HUDEP-2 (cell line): ENCODE measurements around the gene MYO5B.

ENCODE experiments used
- DNase-seq, 76 experiments: peaks; one replicate each; lab custom pipeline; 2025; ENCODE audit not compliant: unreplicated experiment in 76 of 76; lab: John Stamatoyannopoulos, UW

MYO5B gene

DNA sequence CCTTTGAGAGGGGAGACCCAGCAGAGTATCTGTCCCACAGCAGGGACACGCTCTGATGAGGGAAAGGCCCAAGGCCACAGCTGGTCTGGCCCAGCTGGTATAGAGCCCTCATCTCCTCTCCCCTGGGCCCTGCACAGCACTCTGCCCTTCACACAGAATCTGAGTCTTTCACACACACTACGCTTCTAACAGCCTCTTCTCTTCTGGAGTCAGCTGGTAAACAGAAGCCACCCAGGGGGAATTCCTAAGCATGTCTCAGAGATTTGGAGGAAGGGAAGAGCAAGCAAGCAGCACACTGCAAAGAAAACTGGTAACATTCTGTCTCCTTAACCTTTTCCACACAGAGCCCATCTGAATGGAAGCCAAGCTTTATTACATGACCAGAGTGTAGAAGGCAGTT, 260.5 kb downstream of the MYO5B start:
- DNase-seq: no peak

GRCh38 chr18:49933530-49934128, 261.3 kb downstream of the MYO5B start:
- no peak for DNase-seq

DNA sequence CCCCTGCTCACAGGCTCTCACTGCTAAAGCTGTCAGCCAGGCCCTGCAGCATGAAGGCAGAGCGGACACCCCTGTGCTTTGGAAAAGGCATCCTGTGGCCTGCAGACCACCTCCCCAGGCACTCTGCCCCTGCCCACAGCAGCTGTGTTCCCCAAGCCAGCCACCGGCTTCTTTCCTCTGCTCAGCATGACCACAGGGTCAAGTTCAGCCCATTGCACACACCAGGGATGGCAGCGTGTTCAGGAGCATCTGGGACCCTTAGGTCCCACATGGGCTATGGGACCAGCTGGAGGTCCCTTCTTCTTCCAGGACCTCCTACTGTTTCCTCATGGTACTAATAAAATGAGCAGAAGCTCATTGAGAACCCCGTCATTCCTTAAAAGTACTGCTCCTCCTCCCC, 263.2 kb downstream of the MYO5B start:
- DNase-seq: no peak

GRCh38 chr18:49931179-49931578, 263.8 kb downstream of the MYO5B start:
- no peak for DNase-seq

DNA sequence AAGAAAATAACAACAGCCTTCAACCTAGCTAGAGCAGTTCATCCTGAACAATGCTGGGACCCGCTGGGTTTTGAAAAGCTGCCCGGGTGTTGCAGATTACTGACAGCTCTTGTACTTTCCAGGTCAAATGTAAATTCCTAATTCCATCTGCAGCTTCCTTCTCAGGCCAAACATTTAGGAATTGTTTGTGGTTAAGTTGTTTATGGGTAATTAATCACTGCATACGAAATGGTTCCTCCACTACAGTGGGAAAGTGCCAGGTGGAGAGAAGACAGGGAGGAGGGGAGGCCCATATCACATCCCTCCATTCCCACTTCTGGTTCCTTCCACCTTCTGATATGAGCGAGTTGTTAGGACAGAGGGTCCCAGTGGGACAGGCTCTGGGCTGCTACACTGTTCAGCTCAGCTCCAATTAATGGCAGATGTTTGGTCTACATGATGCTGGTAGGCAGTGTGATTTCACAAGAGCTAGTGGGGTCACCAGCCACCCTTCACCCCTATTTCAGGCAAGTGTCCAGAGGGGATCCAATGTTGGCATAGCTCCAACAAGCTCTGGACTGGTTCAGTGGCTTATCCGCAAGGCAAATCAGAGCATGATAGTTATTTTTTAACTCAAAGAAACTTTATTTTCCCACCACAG, 268.7 kb downstream of the MYO5B start:
- DNase-seq: no peak

DNA sequence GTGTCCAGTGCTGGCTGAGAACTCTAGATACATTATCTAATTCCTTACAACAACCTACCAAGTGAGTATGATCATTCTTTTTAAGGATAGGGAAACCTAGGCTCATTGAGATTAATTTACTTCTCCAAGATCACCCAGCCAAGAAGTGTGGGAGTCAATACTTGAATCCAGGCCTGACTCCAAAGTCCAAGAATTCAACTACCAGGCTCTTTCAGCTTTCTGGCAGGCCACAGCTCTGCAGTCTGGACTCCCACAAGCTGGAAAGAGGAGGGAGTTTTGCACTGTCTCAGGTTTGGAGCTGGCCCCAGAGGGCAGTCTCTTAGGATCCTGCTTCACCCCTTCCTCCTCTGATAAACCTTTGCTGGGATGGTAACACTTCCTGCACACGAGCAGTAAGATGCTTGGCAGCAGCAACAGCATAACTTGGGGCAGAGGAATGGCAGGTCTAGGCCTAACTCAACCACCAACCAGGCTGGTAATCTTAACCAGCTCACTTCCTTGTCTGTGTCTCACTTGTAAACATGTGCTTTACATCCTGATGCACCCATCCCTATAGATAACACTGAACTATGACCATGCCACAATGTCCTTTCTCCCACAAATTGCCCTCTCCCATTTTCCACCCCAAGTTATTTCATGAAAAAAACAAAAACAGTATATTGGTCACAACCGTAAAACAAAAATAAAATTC, 270.5 kb downstream of the MYO5B start:
- no peak for DNase-seq

DNA sequence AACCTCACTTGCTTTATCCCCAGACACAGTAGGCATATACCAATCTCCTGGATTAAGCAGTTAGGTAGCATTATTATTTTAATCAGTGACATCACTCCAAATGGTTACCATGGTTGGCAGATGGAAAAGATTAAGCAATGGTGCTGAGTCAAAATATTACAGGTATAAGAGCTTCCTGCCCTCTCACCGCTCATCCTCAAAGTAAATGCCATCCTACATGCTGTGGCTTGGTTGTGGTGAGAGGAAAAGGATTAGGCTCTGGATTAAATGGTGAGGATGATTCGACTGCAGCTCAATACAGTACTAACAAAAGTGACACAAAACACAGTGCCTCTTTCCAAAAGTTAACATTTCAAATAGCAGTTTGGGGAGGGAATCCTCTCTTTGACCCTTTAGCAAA, 272.7 kb downstream of the MYO5B start:
- DNase-seq: no peak

DNA sequence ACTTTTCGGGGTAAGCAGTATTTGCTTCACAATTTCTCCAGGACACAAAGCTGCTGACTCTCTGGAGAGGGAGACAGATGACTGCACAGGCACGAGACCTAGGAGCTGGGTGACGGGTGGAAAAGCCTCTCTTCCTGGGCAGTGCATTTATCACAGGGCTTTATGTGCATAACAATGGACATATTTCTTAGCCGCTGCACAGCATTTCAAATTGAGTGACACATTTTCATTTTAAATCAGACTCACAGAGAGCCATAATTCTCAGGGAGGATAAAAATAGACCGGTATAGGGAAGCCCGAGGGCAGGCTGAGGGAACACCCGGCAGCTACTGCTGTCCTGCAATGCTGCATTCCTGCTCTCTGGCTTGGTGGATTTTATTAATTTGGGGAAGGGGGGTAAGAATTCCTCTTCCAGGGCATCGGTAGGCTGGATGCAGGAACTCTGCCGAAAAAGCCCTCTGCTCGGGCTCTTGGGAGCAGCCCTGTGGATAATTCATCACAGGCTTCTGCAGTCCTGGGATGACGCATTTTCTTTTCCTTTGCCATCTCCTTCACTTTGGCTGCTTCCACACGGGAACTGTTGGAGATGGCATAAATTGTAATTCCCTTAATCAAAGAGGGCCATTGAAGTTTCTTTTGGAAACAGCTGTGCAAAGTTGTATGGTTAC, 273.5 kb downstream of the MYO5B start:
- no peak for DNase-seq

DNA sequence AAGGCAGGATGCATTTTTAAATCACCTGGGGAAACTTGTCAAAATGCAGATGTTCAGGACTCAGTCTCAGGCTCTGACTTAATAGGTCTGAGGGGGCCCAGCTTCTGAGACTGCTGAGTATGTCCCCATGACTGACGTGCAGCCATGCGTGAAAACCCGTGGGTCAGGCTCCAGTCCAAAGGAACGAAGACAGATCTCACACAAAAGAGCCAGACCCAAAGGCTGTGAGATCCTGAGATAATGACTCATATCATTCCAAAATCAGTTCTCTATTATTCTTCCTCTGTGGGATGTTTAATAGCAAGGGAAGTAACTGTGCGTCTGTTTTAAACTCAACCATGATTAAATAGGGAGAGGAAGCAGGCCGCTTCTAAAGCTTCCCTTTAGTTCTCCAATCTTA, 274.2 kb downstream of the MYO5B start:
- no peak for DNase-seq

DNA sequence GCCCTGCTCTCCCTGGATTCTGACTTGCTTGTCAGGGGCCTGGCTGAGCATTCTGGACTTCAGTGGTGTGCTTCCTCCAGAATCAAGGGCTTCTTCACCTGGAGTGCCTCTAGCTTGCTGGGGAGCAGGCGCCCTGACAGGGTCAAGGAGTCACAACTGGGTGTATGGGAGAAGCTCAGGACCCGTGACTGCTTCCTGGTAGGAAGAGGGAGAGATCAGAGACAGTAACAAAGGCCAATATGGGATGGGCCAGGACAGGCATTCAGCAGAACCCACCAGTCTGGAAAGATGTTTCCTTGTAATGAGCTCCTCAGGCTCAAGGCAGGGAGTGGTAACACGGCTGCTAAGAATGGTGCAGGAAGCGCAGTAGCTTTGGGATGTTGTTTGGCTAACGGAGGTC, 277.2 kb downstream of the MYO5B start:
- DNase-seq: no peak

DNA sequence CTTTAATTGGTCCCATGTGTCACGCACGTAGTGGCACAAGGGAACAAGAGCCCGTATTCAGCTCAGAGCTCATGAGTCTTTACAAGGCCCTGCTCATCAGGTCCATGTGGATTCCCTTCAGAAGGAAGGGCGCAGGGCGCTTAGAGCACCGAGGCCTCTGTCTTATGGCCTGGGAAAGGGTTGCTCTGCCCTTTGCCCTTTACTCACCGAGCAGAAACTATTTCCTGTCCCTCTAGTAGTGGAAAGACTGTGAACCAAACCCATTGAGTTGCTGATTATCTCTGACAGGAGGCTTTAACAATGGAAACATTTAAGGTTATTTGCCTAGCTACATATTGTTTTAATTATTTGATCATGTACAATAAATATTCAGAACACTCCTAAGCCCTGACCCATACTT, 279.6 kb downstream of the MYO5B start:
- no peak for DNase-seq

DNA sequence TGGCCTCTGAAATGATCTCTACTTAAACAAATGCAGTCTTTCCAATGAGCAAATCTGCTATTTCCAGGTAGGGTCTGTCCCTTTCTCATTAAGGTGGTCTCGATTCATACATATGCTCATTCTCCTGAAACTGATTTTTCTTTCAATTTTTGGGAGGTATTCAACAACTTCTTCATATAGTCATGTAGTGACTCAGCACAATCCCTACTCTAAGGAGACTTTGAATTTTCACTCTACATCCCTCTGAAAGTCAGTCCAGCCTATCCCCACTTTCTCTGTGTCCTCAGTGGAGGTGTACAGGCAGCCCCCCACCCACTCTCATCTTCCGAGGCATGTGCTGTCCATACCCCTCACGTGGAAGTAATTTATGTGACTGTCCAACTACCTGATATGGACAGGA, 281.7 kb downstream of the MYO5B start:
- no peak for DNase-seq

- DNase-seq: no peak
These were observed 283.5 kb downstream of the MYO5B start for GRCh38 chr18:49911427-49911826.

DNA sequence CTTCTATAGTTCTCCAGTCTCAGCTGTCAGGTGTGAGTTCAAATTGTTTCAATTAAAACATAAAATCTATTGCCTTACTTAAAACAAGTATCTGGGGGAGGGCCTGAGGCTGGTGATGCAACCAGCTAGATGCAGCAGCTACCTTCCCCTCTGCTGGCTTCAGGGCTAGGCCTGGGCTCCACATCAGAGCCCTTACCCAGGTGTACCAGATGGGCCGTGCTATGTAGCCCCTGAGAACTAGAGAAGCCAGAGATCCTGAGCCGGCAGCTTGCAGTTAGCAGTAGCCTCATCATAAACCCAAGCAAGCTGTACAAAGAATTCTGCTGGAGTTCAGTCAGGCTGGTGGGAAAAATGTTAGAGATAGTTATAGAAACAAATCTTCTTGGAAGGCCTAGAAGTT, 284.0 kb downstream of the MYO5B start:
- no peak for DNase-seq

DNA sequence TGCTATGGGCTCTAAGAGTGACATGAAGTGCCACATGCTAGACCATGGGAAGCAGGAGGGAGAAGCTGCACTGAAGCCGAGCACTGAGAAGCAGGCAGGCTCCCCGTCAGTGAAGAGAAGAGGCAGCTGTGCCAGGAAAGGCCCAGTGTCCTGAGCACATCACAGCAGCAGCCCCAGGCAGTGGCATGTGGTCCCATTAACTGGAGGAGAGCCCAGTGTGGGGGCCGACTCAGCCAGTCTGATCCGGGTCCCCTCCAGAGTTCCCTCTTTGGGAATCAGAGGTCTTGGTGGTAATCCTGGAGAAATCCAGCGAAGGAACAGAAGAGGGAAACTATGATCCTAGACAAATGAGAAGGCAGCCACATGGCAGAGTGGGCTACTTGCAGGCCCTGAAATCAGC, 284.9 kb downstream of the MYO5B start:
- no peak for DNase-seq

GRCh38 chr18:49907346-49907929, 287.5 kb downstream of the MYO5B start:
- DNase-seq: no peak

GRCh38 chr18:49905771-49906170, 289.2 kb downstream of the MYO5B start:
- DNase-seq: no peak

DNA sequence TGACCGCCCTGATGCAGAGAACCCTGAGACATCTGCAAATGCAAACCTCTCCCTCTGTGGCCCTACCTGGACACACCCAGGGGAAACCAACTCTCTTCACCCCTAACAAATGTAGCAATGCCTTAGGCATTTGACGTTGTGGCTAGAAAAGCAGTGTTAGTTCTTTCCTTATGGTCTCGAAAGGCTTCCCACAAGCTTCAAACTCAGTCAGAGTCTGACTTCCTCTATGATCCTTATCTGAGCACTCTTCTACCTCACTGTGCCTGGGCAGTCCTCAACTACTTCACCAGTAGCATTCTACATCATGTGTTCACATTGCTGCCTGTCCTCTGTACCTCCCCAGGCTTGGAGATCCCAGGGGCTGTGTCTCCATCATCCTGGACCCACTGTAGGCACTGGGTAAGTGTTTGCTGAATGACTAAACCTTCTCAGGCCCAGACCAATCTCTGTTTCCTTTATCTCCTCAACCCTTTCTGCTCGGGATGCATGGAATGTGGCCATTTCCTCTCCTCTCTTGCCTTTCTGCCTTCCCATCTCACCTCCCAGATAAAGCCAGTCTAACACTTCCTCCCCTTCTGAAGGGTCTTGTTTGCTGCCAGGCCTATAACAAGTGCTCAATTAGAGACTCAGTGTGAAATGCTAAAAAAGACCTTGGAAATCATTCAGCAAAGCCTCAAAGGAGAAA, 289.9 kb downstream of the MYO5B start:
- no peak for DNase-seq

GRCh38 chr18:49901862-49902340, 293.0 kb downstream of the MYO5B start:
- no peak for DNase-seq

DNA sequence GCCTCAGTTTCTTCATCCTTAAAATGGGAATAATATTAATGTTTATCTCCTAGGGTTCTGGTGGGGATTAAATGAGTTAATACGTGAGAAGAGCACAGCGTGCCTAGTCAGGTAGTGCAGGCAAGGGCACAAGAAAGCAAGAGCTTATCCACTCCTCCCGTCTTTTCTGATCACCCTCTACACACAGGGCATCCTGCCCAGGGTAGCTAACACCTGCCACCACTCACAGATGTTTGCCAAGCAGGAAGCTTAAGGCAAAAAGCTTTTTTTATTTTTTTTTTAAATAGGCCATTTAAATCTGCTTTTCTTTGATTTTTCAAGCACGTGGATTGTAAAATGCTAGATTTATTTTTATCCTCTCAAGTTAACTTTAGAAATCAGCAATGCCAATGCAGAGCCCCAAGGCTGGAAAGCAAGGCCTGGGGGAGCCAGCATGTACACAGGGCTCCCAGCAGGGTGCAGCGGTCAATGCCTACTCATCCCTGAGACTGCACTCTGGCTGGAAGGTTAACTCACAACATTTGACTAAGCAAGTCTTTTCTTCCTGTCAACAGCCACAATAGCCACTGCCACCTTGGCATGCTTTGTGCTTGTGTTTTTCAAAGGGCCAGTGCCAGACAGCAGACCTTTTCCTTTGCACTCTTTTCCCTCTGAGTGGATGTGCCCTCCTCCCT, 295.2 kb downstream of the MYO5B start:
- DNase-seq: no peak
